ENCODE measurements around the gene NUCKS1. TPM values are rescaled to one million over a fixed set of nuclear protein-coding genes. Genes with fewer than 3 reads are reported as not detected.

NUCKS1 gene
- total and polyA plus RNA-seq, 2 of the 13 experiments (the other 11 are each of a cell fraction or from before 2014, with no cell fraction given): 35.5 to 117 TPM

GRCh38 chr1:205668951-205669340, 81.0 kb downstream of the NUCKS1 start:
- H2AFZ ChIP-seq (ENCODE audit: low read length): no peak overlapping the region
- DNase-seq (ENCODE audit: low spot score): peak; percentile 25
- WGBS (ENCODE audit: low lambda C conversion rate): 39% methylated on average over 5 of the region's 5 CpGs
- peak; percentile 63 for FAIRE-seq
- H3K27ac ChIP-seq (ENCODE audit: extremely low read length, insufficient read depth, low read length): no peak overlapping the region
- H3K9ac ChIP-seq (ENCODE audit: insufficient read depth, low read depth, low read length): no peak overlapping the region
- intact Hi-C loops (cut with micrococcal nuclease; ENCODE audit: unreplicated experiment): no loop called here
- peak; percentile 62 for ATAC-seq
- no peak overlapping the region for H3K4me3 ChIP-seq (replicated peaks in 1 of 3; ENCODE audit: insufficient read depth in 1 of 3, low read depth in 2 of 3, low read length in 3 of 3)
- no peaks in the 10 kb centered on the region for H3K79me2 ChIP-seq (ENCODE audit: insufficient read depth, low read length)
- H3K36me3 ChIP-seq (replicated peaks in 1 of 2; ENCODE audit: control insufficient read depth in 1 of 2, insufficient read depth in 2 of 2, low read length in 2 of 2): no peaks in the 10 kb centered on the region
- peaks cover 99% of the 10 kb centered on the region for H3K4me1 ChIP-seq (ENCODE audit: insufficient read depth, low read length)
- ChIA-PET CTCF (ENCODE audit: low intra/inter-chr PET ratio, low total read pairs) (no interaction called here), POLR2A (interaction anchor here (0.8 kb wide), 2 partner anchors 8 to 10 kb away, joined by 3 read pairs; no protein-coding TSS in a partner anchor)
- H3K4me2 ChIP-seq (ENCODE audit: low read depth, low read length): no peak overlapping the region
- no peaks in the 10 kb centered on the region for H3K9me3 ChIP-seq (ENCODE audit: low read length)
- in situ Hi-C loops (cut with HindIII; ENCODE audit: extremely low pct_ligation_motif_present, low pct_unique_long_range_greater_than_20kb): loop anchor here (5.0 kb wide), 1 partner anchor 33 kb away; no protein-coding TSS in a partner anchor
- no peaks in the 10 kb centered on the region for H3K27me3 ChIP-seq (ENCODE audit: control insufficient read depth in 1 of 2, insufficient read depth in 2 of 2, low read length in 2 of 2)
- no peaks in the 10 kb centered on the region for H4K20me1 ChIP-seq (ENCODE audit: insufficient read depth, low read length)
- BruUV-seq (replicated peaks): no TSS peak
- TF ChIP-seq KMT2B (CRISPR knock-in tag; IDR thresholded peaks at IDR 0.05) (no peak), ARID5B (CRISPR knock-in tag; IDR thresholded peaks at IDR 0.05) (no peak), MATR3 (CRISPR knock-in tag; IDR thresholded peaks at IDR 0.05) (no peak), PHF21A (CRISPR knock-in tag; IDR thresholded peaks at IDR 0.05) (0 out of 2 replicates have a peak, but pooled peaks have one; percentile 31), MAFG (CRISPR knock-in tag; IDR thresholded peaks at IDR 0.05) (no peak), NFKBIZ (CRISPR knock-in tag; IDR thresholded peaks at IDR 0.05) (no peak), ZNF207 (IDR thresholded peaks at IDR 0.05; ENCODE audit: borderline replicate concordance) (no peak), PATZ1 (CRISPR knock-in tag; IDR thresholded peaks at IDR 0.05) (peak; percentile 57), KLF12 (CRISPR knock-in tag; IDR thresholded peaks at IDR 0.05; ENCODE audit: borderline replicate concordance) (no peak), ZNF792 (CRISPR knock-in tag; IDR thresholded peaks at IDR 0.05) (0 out of 2 replicates have a peak, but pooled peaks have one; percentile 26), ZNF580 (CRISPR knock-in tag; IDR thresholded peaks at IDR 0.05; ENCODE audit: borderline replicate concordance, low read depth) (peak; percentile 47; the same call in 1 of the 2 replicates), ZNF605 (CRISPR knock-in tag; IDR thresholded peaks at IDR 0.05) (0 out of 2 replicates have a peak, but pooled peaks have one; percentile 48), NCOA5 (CRISPR knock-in tag; IDR thresholded peaks at IDR 0.05) (no peak), HDAC6 (IDR thresholded peaks at IDR 0.05; ENCODE audit: low read depth, low read length) (no peak), CEBPB (IDR thresholded peaks at IDR 0.05; ENCODE audit: borderline replicate concordance, low read depth, low read length) (no peak), PBX2 (CRISPR knock-in tag; IDR thresholded peaks at IDR 0.05) (no peak), ZNF607 (CRISPR knock-in tag; IDR thresholded peaks at IDR 0.05; ENCODE audit: borderline replicate concordance) (peak; percentile 42; the same call in 1 of the 2 replicates), ZNF333 (CRISPR knock-in tag; IDR thresholded peaks at IDR 0.05; ENCODE audit: borderline replicate concordance) (no peak), TEAD3 (CRISPR knock-in tag; optimal IDR thresholded peaks at IDR 0.05; ENCODE audit: borderline replicate concordance) (peak; percentile 11), SMC3 (IDR thresholded peaks at IDR 0.05; ENCODE audit: low read length) (peak; percentile 21; the same call in 1 of the 2 replicates)

Data from HepG2 (cell line).